Epidermal melanocyte (primary cell): Measurements from ENCODE around the gene ELL.
"Not testable (repeated sequence)": the region's sequence is repeated elsewhere in the genome, so short reads cannot be mapped to it uniquely, and the experiment has no call there.

Source experiments
- DNase-seq: peaks from one replicate; pipeline ENCODE4 v3.0.0; 2011; ENCODE audit warnings: low spot score; ENCODE audit not compliant: insufficient read length

ELL gene

DNA sequence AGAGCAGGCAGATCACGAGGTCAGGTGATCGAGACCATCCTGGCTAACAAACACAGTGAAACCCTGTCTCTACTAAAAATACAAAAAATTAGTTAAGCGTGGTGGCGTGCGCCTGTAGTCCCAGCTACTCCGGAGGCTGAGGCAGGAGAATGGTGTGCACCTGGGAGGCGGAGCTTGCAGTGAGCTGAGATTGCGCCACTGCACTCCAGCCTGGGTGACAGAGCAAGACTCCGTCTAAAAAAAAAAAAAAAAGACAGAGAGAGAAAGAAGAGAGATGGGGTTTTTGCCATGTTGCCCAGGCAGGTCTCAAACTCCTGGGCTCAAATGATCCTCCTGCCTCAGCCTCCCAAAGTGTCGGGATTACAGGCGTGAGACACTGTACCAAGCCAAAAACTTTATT, 116.1 kb downstream of the ELL start:
- DNase-seq: not testable (repeated sequence)

GRCh38 chr19:18402455-18403248, 119.2 kb downstream of the ELL start:
- not testable (repeated sequence) for DNase-seq

GRCh38 chr19:18401580-18402112, 120.2 kb downstream of the ELL start:
- no peak for DNase-seq

DNA sequence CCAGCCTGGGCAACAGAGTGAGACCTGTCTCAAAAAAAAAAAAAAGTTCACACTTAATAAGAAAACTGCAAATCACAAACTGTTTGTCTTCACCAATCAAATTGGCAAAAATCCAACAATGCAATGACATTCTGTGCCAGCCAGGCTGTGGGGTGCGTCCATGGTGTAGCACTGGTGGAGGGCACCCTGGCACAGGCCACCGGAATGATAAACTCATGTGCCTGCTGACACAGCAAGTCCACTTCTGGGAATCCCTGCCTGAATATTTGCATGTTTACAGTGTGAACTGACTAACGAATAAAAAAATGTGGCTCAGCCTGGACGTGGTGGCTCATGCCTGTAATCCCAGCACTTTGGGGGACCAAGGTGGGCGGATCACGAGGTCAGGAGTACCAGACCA, 122.9 kb downstream of the ELL start:
- no peak for DNase-seq

GRCh38 chr19:18397242-18398202, 124.3 kb downstream of the ELL start, which contains the start of gene LRRC25:
Gene LRRC25 (minus strand): TSS chr19:18397622. CDS start chr19:18396963, 659 bp downstream.
- no peak for DNase-seq

GRCh38 chr19:18396471-18397241, 125.2 kb downstream of the ELL start:
- no peak for DNase-seq

- DNase-seq: no peak
Observed at GRCh38 chr19:18393836-18394235, 128.0 kb downstream of the ELL start.

DNA sequence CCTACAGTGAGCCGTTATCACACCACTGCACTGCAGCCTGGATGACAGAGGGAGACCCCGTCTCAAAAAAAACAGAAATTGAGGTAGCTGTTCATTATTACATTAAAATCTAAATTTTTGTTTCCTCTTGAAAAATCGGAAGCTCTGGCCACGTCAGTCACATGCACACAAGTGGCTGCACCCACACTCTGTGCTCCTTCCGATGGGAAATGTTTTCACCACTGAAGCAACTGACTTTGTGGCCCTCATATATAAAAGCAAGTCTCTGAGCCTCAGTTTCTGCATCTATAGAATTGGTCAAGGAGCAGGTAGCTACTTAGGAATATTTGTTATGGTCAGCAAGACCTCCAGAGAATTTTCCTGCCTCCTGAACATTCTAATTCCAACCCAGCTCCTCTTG, 128.9 kb downstream of the ELL start:
- no peak for DNase-seq
